Gastrocnemius medialis (tissue), 4 donors: Measurements from ENCODE around the gene RASGRP1. TPM values are rescaled to one million over a fixed set of nuclear protein-coding genes. Genes with fewer than 3 reads are reported as not detected.

Experiments used
- ATAC-seq, 2 donors: fragments of 150-250 bp; one replicate each; pipeline ENCODE4 v1.9.1; 2016
- DNase-seq, 2 donors: peaks; one replicate each; pipeline ENCODE4 v3.0.0-alpha.2; 2019
- H3K27ac ChIP-seq, 4 donors: fragments of 200-600 bp; sonication (generic); 1 replicate in 1 of 4; 2 replicates in 3 of 4; pipeline ENCODE4 v1.5.1; 2016 to 2018; ENCODE audit warnings: mild to moderate bottlenecking in 2 of 4, moderate library complexity in 1 of 4
- H3K27me3 ChIP-seq, 3 donors: fragments of 200-600 bp; sonication (generic) in 2 of 3; 1 replicate in 1 of 3; 2 replicates in 2 of 3; pipeline versions ENCODE4 v1.5.1 to v1.6.0; 2016 to 2019; ENCODE audit warnings: mild to moderate bottlenecking in 1 of 3, moderate library complexity in 1 of 3
- H3K36me3 ChIP-seq, 2 donors: fragments of 200-600 bp; sonication (generic) in 1 of 2; one replicate each; pipeline ENCODE4 v1.5.1; 2017 to 2018
- H3K4me1 ChIP-seq, 2 donors: fragments of 200-600 bp; sonication (generic) in 1 of 2; one replicate each; pipeline ENCODE4 v1.5.1; 2016 to 2017; ENCODE audit warnings: mild to moderate bottlenecking in 2 of 2
- H3K4me3 ChIP-seq, 4 donors: fragments of 200-600 bp; sonication (generic) in 3 of 4; 1 replicate in 1 of 4; 2 replicates in 3 of 4; pipeline ENCODE4 v1.5.1; 2016 to 2019; ENCODE audit warnings: mild to moderate bottlenecking in 2 of 4
- H3K9me3 ChIP-seq, 3 donors: fragments of 200-600 bp; sonication (generic) in 2 of 3; 1 replicate in 1 of 3; 2 replicates in 2 of 3; pipeline ENCODE4 v1.5.1; 2016 to 2019
- CTCF ChIP-seq, 5 experiments: fragments of 450-650 bp in 3 of 5; fragments of 200-600 bp in 2 of 5; sonication (generic) in 2 of 5; IDR thresholded peaks in 4 of 5; conservative IDR thresholded peaks in 1 of 5; 1 replicate in 4 of 5; 2 replicates in 1 of 5; pipeline ENCODE4 v1.5.1; 2016 to 2019; ENCODE audit warnings: antibody characterized with exemption in 5 of 5, mild to moderate bottlenecking in 3 of 5, moderate library complexity in 3 of 5
- POLR2A ChIP-seq, 2 donors: fragments of 450-650 bp; IDR thresholded peaks; one replicate each; pipeline ENCODE4 v1.6.1; 2017; ENCODE audit warnings: antibody characterized with exemption in 2 of 2, mild to moderate bottlenecking in 2 of 2, moderate library complexity in 2 of 2
- in situ Hi-C, 4 donors: fragments of 200-750 bp; cut with MboI; loops; one replicate each; pipeline versions ENCODE4 v1.15.0 to v1.8.0; 2017; ENCODE audit warnings: low sequenced_read_pairs in 4 of 4
- intact Hi-C: fragments of 100-400 bp; cut with DNase I; formaldehyde crosslinking; loops from one replicate; pipeline ENCODE4 v1.15.1; 2023; ENCODE audit warnings: low total_unique reads
- total RNA-seq, 4 donors: library from RNA; depleted of rRNA; stranded (reverse); fragments of >200 nt; gene quantifications; one replicate each; pipeline versions ENCODE4 v1.1.0 to v1.2.3, GENCODE V29; 2016

The RASGRP1 gene
- total RNA-seq, 4 donors from 2014 or later: 0.44 to 0.85 TPM; not detected in 2

- DNase-seq (no peak), ATAC-seq (no peak)
- Histone ChIP-seq H3K4me3 (no peak overlapping the region), H3K27me3 (no peaks in the 10 kb centered on the region), H3K9me3 (no peaks in the 10 kb centered on the region), H3K4me1 (no peaks in the 10 kb centered on the region), H3K27ac (no peak overlapping the region), H3K36me3 (no peaks in the 10 kb centered on the region)
- in situ Hi-C loops: no loop called here
- intact Hi-C loops: no loop called here
- TF ChIP-seq CTCF (IDR thresholded peaks at IDR 0.05 in 4 of 5, conservative IDR thresholded peaks at IDR 0.05 in 1 of 5) (no peak), POLR2A (IDR thresholded peaks at IDR 0.05) (no peak)
Observed at GRCh38 chr15:38610748-38611147, 46.1 kb upstream of the RASGRP1 start.

GRCh38 chr15:38609097-38609738 lies 44.6 kb upstream of the RASGRP1 start:
- Histone ChIP-seq H3K36me3 (no peaks in the 10 kb centered on the region), H3K9me3 (no peaks in the 10 kb centered on the region), H3K4me1 (no peaks in the 10 kb centered on the region), H3K4me3 (no peak overlapping the region), H3K27ac (no peak overlapping the region), H3K27me3 (no peaks in the 10 kb centered on the region)
- in situ Hi-C loops (no loop called here), intact Hi-C loops (no loop called here)
- no peak for DNase-seq
- no peak for TF ChIP-seq POLR2A (IDR thresholded peaks at IDR 0.05)
- no peak for TF ChIP-seq CTCF (IDR thresholded peaks at IDR 0.05 in 4 of 5, conservative IDR thresholded peaks at IDR 0.05 in 1 of 5)
- no peak for ATAC-seq

GRCh38 chr15:38608682-38609081 lies 44.1 kb upstream of the RASGRP1 start:
- Histone ChIP-seq H3K27ac (no peak overlapping the region), H3K4me3 (no peak overlapping the region), H3K27me3 (no peaks in the 10 kb centered on the region), H3K9me3 (no peaks in the 10 kb centered on the region), H3K4me1 (no peaks in the 10 kb centered on the region), H3K36me3 (no peaks in the 10 kb centered on the region)
- TF ChIP-seq POLR2A (IDR thresholded peaks at IDR 0.05) (no peak), CTCF (IDR thresholded peaks at IDR 0.05 in 4 of 5, conservative IDR thresholded peaks at IDR 0.05 in 1 of 5) (no peak)
- ATAC-seq (no peak), DNase-seq (no peak)
- intact Hi-C loops (no loop called here), in situ Hi-C loops (no loop called here)

- TF ChIP-seq CTCF (IDR thresholded peaks at IDR 0.05 in 4 of 5, conservative IDR thresholded peaks at IDR 0.05 in 1 of 5) (no peak), POLR2A (IDR thresholded peaks at IDR 0.05) (no peak)
- Histone ChIP-seq H3K9me3 (no peaks in the 10 kb centered on the region), H3K36me3 (no peaks in the 10 kb centered on the region), H3K27ac (no peak overlapping the region), H3K27me3 (no peaks in the 10 kb centered on the region), H3K4me1 (no peaks in the 10 kb centered on the region), H3K4me3 (no peak overlapping the region)
- in situ Hi-C loops (no loop called here), intact Hi-C loops (no loop called here)
- DNase-seq (no peak), ATAC-seq (no peak)
Observed at GRCh38 chr15:38605744-38606143, 41.1 kb upstream of the RASGRP1 start.

- Histone ChIP-seq H3K4me1 (no peaks in the 10 kb centered on the region), H3K9me3 (no peaks in the 10 kb centered on the region), H3K36me3 (no peaks in the 10 kb centered on the region), H3K27me3 (no peaks in the 10 kb centered on the region), H3K27ac (no peak overlapping the region), H3K4me3 (no peak overlapping the region)
- DNase-seq: no peak
- no peak for ATAC-seq
- in situ Hi-C loops (no loop called here), intact Hi-C loops (no loop called here)
- TF ChIP-seq POLR2A (IDR thresholded peaks at IDR 0.05) (no peak), CTCF (IDR thresholded peaks at IDR 0.05 in 4 of 5, conservative IDR thresholded peaks at IDR 0.05 in 1 of 5) (no peak)
Observed at GRCh38 chr15:38603672-38604071, 39.1 kb upstream of the RASGRP1 start.
